ENCODE results near the gene APOBR.

GRCh38 chr16:28543072-28543471 lies 48.6 kb downstream of the APOBR start:
- TF ChIP-seq EZH2 (conservative IDR thresholded peaks at IDR 0.05; ENCODE audit: low read depth, low read length) (no peak), ZFP41 (CRISPR knock-in tag; IDR thresholded peaks at IDR 0.05; ENCODE audit: borderline replicate concordance) (no peak), BRCA1 (CRISPR knock-in tag; IDR thresholded peaks at IDR 0.05) (no peak), CTCF (CRISPR knock-in tag; IDR thresholded peaks at IDR 0.05) (no peak), TAF1 (CRISPR knock-in tag; IDR thresholded peaks at IDR 0.05) (no peak), ZNF232 (CRISPR knock-in tag; IDR thresholded peaks at IDR 0.05; ENCODE audit: borderline replicate concordance) (no peak), PCBP2 (optimal IDR thresholded peaks at IDR 0.05; ENCODE audit: low read depth, low read length, poor library complexity, severe bottlenecking) (no peak), RXRA (CRISPR knock-in tag; IDR thresholded peaks at IDR 0.05) (no peak), ELF1 (CRISPR knock-in tag; IDR thresholded peaks at IDR 0.05) (no peak), TFE3 (CRISPR knock-in tag; IDR thresholded peaks at IDR 0.05) (no peak; the same call in 1 of the 2 replicates), TP53 (CRISPR knock-in tag; conservative IDR thresholded peaks at IDR 0.05) (no peak), ZNF430 (CRISPR knock-in tag; IDR thresholded peaks at IDR 0.05) (no peak), ZNF205 (CRISPR knock-in tag; IDR thresholded peaks at IDR 0.05) (no peak), FOXM1 (CRISPR knock-in tag; IDR thresholded peaks at IDR 0.05) (no peak)

Measured in HepG2 (cell line).